Epidermal melanocyte (primary cell): ENCODE data around the gene HK1.

ENCODE experiments used
- DNase-seq: peaks from one replicate; pipeline ENCODE4 v3.0.0; 2011; ENCODE audit warnings: low spot score; ENCODE audit not compliant: insufficient read length

Gene HK1

DNA sequence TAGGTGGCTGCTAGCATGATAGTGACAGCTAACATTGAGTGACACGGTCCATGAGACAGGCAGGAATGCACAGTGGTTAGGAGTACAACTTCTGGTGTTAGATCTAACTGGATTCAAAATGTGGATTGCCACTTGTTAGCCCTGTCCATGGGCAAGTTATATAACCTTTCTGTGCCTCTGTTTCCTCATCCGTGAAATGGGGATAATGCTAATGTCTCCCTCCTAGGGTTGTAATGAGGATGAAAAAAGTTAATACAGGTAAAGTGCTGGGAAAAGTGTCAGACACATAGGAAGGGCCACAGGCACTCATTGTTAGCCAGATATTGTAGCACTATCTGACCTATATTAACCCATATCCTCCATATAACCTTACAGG is 96.6 kb downstream of the HK1 start:
- no peak for DNase-seq

DNA sequence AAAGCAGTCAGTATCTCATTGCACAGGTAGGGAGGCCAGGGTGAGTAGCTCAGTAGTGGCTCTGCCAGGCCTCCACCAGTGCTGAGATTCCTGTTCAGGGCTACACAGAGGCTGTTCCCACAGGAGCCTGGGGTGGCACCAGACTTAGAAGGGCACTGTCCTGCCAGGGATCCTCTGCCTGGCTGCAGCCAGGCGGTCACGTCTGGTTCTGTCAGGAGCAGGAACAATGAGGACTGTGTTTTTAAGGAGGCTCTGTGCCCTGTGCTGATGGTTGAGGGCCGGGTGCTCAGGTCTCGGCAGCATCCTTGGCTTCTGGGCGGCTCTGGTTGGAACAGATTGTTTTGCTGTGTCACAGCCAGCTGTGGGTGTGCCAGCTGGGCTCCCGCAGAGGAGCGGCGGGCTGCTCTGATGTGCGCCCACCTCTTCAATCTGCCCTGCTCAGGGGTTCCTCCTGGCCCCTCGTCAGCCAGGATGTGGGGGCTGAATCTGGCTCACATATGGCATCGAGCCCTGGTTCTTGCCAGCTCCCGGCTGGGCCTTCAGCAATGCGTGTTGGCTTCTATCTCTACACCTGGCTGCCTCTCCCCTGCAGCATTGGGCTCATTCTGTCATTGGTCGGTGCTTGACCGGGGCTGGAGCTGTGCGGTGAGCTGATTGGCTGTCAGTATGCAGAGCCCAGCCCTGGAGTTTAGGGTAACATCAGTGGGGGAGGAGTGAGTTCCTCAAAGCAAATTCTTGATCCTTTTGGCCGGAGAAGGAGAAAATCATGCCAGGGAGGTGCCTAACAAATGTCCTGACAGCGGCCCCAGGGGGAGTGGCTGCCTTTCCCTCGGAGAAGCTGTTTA is 97.2 kb downstream of the HK1 start:
- DNase-seq, result no peak

DNA sequence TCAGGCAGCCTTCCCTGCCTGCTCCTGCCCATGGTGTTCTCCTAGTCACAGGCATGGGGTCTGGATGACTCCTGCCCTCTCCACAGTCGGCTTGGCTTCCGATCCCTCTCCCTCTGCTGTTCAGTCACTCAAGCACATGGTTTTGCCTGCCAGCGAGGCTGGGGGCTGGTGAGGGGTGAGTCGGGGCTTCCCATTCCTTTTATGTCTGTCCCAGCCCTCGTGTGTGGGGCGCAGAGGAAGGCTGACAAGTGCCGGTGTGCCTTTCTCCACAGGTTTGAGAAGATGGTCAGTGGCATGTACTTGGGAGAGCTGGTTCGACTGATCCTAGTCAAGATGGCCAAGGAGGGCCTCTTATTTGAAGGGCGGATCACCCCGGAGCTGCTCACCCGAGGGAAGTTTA is 98.4 kb downstream of the HK1 start:
- no peak for DNase-seq

DNA sequence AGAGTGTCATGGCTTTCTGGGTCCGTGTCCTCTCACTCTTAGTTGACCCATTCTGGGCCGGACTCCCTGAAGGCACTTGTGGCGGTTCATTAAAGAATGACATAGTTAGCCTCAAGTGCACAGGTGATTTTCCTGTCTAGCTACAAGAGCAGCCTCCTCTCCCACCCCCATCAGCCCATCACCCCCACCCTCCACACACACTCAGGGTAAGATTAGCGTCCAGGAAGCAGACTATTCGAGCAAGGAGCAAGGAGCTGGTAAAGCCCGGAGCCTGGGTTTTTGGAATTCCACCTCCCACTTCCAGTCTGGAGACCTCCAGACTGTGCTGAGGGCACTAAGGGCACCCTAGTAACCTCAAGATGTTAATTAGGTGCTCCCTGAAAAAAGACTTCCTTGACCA is 98.9 kb downstream of the HK1 start:
- DNase-seq, result no peak

DNA sequence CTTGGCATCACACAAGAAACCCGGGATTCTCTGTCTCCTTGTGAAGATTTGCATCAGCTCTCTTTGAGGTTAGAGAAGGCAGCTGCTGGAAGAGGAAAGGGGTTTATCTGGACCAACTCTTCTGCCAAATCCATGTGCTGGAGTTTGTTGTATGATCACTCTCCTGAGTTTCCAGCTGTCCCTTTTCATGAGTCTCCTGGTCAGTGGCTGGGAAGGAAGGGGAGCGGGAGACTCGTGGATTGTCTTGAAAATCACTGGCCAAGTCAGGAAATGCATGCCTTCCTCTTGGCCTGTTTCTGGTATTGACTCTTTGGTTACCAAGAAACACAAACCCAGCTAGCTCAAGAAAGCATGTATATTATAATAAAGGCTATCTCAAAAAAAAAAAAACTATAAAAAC is 99.6 kb downstream of the HK1 start:
- no peak for DNase-seq

DNA sequence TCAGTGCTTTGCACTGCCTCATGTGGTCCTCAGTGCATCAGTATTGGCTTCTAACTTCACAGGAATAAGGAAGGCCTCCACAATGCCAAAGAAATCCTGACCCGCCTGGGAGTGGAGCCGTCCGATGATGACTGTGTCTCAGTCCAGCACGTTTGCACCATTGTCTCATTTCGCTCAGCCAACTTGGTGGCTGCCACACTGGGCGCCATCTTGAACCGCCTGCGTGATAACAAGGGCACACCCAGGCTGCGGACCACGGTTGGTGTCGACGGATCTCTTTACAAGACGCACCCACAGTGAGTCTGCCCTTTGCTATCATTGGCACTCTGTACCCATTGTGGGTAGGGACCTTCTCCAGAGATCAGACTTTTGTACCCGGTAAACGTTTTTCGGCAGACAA is 101.5 kb downstream of the HK1 start:
- no peak for DNase-seq

DNA sequence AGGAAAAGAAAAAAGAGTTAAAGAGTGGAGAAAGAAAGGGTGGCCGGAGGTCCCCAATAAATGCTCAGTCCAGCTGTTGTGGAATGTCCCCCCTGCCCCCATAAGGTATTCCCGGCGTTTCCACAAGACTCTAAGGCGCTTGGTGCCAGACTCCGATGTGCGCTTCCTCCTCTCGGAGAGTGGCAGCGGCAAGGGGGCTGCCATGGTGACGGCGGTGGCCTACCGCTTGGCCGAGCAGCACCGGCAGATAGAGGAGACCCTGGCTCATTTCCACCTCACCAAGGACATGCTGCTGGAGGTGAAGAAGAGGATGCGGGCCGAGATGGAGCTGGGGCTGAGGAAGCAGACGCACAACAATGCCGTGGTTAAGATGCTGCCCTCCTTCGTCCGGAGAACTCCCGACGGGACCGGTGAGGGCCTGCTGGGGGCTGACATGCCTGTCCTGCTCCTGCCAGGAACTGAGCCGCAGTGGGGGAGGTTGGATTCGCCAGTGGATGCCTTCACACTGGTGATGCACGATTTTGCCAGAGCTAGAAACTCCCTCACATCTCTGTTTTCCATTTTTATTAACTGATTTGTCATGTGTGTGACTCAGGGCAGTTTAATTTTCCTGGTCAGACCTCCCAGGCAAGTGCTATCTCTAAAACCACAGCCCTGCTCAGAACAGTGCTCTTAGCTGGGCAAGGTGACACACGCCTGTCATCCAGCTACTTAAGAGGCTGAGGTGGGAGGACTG is 104.3 kb downstream of the HK1 start:
- DNase-seq, result no peak

DNA sequence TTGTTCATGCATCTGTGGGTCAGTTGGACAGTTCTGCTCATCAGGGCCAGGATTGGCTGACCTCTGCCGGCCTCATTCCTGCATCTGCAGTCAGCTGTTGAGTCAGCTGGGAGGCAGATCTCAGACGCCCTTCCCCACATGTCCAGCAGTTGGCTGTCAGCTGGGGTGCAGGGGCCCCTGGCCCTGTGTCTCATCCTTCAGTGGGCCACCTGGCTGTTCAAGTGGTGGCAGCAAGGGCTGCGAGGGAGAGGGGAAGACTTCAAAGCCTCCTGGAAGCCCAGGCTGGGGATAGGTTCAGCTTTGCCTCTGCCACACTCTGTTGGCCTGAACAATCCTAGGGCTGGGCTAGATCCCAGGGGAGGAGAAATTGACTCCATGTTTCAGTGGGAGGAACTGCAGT is 105.3 kb downstream of the HK1 start:
- peak; percentile 34 for DNase-seq

DNA sequence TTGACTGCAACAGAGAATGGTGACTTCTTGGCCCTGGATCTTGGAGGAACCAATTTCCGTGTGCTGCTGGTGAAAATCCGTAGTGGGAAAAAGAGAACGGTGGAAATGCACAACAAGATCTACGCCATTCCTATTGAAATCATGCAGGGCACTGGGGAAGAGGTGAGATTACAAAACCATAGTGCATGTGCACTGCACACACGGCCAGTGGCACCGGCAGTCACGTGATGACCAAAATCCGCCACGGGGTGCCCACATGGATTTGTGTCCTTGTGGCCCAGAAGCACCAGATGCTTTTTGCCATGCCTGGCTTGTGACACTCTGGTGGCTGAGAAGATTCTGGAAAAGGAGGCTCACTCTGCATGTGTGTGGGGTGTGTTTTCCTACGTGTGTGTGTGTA is 106.0 kb downstream of the HK1 start:
- DNase-seq, result no peak

DNA sequence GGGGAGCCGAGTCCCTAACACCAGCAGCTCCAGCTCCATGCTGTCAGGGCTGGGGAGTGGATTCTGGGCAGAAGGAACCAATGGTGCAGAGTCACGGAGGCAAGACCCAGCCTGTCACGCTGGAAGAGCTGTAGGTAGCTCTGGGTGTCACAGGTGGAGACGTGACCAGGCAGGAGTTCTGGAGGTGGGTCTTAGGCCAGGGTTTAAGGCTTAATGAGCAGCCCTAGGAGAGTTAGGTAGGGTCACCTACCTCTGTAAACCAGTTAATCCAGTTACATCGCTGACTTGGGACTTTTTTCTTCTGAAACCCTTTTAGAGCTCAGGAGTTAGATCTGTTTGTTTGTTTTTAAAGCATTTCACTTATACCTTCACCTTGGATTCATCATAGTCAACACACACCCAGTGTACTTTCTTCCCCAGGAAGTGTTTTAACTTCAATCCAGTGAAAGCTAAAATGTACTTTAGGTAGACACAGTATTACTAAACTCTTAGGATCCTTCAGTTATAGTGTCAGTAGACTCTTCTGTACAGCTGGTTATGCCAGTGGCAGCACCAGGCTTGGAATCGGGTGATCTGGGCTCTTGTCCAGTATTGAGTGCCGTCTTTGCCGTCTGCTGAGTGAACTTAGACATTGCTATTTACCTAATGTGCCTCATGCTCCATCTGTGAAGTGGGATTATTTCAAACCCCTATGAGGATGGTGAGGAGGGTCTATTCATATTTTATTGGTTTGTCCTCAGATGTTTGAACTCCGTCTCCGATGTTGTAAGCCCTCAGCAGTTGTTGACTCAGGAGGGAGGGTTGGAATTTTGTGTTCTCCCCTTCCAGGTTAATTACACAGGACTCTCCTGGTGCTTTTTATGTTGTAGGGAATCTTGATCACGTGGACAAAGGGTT is 107.4 kb downstream of the HK1 start:
- DNase-seq, result no peak

DNA sequence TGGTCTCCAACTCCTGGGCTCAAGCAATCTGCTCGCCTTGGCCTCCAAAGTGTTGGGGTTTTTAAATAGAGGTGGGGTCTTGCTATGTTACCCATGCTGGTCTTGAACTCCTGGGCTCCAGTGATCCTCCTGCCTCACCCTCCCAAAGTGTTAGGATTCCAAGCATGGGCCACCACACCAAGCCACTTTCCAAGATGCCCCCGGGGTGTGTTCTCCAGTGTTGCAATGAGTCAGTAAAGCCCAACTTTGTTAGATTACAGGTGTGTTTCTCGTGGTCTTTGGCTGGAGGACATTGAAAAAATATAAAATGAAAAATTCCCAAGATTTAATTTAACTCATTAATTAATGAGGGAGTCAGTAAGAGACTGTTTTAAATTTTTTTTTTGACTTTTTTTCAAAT is 109.2 kb downstream of the HK1 start:
- no peak for DNase-seq

DNA sequence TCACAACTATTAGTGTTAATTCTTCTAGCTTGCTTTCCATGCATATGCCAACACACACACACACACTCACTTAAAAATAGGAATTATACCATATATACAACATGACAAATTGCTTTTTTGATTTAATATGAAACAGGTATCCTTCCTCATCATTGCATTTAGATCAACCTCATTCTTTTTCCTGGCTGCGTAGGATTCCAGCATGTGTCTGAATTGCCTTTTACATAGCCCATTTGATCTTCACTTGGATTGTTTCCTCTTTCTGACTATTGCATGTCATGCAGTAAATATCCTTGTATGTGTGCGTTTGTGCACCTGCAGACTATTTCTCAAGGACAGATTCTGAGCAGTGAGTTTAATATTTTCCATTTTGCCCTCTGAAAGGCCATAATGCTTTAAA is 110.2 kb downstream of the HK1 start:
- DNase-seq, result no peak

DNA sequence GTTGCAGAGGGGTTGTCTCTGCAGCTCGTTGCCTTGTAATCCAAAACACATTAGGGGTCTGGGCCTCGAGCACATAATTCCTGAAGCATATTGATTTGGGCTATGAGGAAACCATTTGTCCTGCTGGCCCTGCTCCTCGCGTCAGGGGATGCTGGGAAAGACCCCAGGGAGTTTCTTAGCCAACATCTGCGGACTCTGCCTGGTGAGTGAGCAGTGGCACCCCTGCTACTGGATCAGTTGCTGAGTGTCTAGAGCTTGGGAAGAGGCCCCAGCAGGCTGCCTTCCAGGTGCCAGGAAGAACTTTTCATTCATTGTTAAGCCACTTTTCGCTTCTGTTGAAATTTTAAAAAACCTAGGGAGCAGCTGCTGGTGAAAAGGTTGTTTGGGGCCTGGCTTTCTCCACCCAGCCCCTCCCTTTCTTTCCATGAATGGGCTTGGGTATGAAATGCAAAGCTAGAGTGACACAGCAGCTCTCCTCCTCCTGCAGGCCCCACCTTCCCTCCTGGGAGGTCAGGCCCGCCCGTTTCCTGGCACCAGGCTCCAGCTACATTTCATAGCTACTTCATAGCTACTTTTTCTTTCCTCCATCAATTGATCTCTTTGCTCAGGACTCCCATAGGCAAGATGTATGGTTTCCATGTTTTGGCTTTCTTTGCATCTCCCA is 111.7 kb downstream of the HK1 start:
- DNase-seq, result no peak

DNA sequence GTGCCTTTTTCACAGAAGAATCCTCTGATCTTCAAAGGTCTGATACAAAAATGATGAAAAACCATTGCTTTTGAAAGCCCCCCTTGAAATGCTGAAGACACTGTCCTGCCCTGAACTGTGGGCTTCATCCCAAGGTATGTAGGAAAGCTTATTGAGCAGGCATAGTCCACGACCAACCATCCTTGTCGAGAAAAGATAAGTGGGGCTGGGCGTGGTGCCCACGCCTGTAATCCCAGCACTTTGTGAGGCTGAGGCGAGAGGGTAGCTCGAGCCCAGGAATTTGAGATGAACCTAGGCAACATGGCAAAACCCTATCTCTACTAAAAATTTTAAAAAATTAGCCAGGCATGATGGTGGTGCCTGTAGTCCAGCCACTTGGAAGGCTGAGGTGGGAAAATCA is 112.9 kb downstream of the HK1 start:
- DNase-seq, result no peak

DNA sequence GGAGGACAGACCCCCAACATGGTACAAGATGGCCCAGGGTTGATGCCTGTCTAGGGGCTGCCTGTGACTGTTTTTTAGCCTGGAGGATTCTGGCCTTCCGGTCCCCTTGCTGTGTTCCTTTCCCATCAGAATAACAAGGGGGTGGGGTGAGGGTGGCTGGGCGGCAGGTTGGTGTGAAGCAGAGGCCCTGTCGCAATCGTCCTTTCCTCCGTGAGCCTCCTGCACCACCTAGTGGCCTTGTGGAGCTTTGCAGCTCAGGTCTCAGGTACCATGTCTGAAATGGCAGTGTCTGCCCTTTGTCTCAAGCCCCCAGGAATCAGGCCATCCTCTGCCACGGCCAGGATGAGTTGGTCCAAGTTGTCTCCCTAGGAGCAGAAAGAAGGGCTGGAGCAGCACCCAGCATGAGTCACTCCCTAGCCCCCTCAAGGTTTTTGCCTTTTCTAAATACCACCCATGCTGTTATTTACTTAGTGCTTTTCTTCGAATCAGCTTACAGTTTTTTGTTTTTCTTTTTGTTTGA is 114.2 kb downstream of the HK1 start:
- DNase-seq, result peak; percentile 76

DNA sequence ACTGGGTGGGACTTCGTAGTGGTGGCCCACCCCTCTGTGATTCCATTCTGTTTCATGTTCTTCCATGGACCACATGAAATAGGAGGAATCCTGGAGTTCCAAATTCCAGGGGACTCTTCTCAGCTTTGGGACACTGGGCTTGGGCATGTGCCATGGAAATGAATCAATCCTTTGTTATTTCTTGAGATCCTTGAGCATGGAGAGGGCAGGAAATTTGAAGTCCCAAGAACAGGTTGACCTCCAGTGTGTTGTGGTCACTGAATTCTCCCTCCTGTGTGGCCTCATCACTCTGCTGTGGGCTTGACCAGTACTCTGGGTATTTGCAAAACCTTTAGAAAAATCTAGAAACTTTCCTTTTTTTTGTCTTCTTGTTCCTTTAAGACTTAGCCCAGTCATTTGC is 115.7 kb downstream of the HK1 start:
- no peak for DNase-seq

DNA sequence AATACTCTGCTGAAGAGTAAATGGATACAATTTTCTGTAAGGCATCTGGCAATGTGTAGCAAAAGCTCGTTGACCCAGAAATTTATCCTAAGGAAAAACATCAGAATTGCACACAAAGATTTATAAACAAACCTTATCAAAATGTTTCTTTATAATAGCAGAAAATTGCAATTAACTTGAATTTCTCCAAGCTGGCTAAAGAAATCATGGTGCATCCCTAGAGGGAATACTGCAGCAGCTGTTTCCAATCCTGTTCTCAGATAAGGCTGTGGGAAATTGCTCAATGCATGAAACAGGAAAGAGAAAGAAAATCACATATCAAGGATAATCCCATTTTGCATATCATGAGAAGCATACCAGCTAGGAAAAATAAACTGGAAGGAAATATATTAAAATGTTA is 119.7 kb downstream of the HK1 start:
- no peak for DNase-seq

DNA sequence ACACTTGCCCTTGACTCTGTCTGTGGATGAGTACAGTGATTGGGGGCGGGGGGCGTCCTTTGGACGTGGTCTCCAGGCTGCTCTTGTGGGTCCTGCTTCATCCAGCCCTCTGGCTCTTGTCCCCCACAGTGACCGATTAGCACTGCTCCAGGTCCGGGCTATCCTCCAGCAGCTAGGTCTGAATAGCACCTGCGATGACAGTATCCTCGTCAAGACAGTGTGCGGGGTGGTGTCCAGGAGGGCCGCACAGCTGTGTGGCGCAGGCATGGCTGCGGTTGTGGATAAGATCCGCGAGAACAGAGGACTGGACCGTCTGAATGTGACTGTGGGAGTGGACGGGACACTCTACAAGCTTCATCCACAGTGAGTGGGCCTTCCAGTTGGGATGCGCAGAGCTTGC is 120.2 kb downstream of the HK1 start:
- no peak for DNase-seq

DNA sequence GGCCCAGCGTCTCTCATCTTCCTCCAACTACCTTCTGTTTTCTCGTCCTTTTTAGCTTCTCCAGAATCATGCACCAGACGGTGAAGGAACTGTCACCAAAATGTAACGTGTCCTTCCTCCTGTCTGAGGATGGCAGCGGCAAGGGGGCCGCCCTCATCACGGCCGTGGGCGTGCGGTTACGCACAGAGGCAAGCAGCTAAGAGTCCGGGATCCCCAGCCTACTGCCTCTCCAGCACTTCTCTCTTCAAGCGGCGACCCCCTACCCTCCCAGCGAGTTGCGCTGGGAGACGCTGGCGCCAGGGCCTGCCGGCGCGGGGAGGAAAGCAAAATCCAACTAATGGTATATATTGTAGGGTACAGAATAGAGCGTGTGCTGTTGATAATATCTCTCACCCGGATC is 122.6 kb downstream of the HK1 start:
- DNase-seq, result no peak

DNA sequence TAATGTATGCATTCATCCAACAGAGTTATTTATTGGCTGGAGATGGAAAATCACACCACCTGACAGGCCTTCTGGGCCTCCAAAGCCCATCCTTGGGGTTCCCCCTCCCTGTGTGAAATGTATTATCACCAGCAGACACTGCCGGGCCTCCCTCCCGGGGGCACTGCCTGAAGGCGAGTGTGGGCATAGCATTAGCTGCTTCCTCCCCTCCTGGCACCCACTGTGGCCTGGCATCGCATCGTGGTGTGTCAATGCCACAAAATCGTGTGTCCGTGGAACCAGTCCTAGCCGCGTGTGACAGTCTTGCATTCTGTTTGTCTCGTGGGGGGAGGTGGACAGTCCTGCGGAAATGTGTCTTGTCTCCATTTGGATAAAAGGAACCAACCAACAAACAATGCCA is 123.1 kb downstream of the HK1 start:
- DNase-seq, result no peak

DNA sequence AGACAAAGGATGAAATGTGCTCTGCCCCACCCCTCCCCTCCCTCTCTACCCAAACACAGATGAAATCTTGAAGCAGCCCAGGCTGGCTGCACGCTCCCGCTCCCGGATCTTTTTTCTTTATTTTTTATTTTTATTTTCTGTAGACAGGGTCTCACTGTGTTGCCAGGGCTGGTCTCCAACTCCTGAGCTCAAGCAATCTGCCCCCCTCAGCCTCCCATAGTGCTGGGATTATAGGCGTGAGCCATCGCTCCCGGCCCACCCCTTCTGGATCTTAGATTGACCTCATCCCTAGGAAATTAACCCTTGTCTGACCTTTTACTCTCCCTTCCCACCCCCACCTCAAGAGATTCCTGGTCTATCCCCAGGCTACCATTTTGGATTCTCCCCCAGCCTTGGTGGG is 124.1 kb downstream of the HK1 start:
- DNase-seq, result no peak
